H9 (cell line): Measurements from ENCODE around the gene SLIT1. TPM values are rescaled to one million over a fixed set of nuclear protein-coding genes. Genes with fewer than 3 reads are reported as not detected.

ENCODE experiments used
- DNase-seq: peaks from one replicate; pipeline ENCODE4 v3.0.0-alpha.2; 2017
- H2AFZ ChIP-seq: one replicate; pipeline ENCODE4 v1.6.1; 2013; ENCODE audit warnings: mild to moderate bottlenecking, low read length, control low read depth, moderate library complexity
- H2AK5ac ChIP-seq: 2 replicates; pipeline ENCODE4 v1.6.1; 2013; ENCODE audit warnings: low read length, control low read depth, mixed read lengths; ENCODE audit not compliant: insufficient read length
- H2BK120ac ChIP-seq: one replicate; pipeline ENCODE4 v1.6.1; 2013; ENCODE audit warnings: low read depth, mild to moderate bottlenecking, low read length, control low read depth, inconsistent platforms; ENCODE audit not compliant: poor library complexity, severe bottlenecking
- H2BK12ac ChIP-seq: 2 replicates; pipeline ENCODE4 v1.6.1; 2013; ENCODE audit warnings: low read length, control low read depth, mixed read lengths, low read depth; ENCODE audit not compliant: insufficient read length
- H2BK15ac ChIP-seq: 2 replicates; pipeline ENCODE4 v1.6.1; 2013; ENCODE audit warnings: low read depth, low read length, control low read depth
- H2BK20ac ChIP-seq: one replicate; pipeline ENCODE4 v1.6.1; 2013; ENCODE audit warnings: low read depth, mild to moderate bottlenecking, low read length, control low read depth, inconsistent platforms; ENCODE audit not compliant: poor library complexity, severe bottlenecking
- H2BK5ac ChIP-seq: 2 replicates; pipeline ENCODE4 v1.6.1; 2013; ENCODE audit warnings: low read length, control low read depth, mixed read lengths; ENCODE audit not compliant: insufficient read length
- H3K14ac ChIP-seq: 2 replicates; pipeline ENCODE4 v1.6.1; 2013; ENCODE audit warnings: low read length, control low read depth; ENCODE audit not compliant: insufficient read depth
- H3K18ac ChIP-seq: 2 replicates; pipeline ENCODE4 v1.6.1; 2013; ENCODE audit warnings: low read depth, mild to moderate bottlenecking, mixed read lengths, low read length, control low read depth; ENCODE audit not compliant: insufficient read length
- H3K23ac ChIP-seq: 2 replicates; pipeline ENCODE4 v1.6.1; 2013; ENCODE audit warnings: low read length, control low read depth, mixed read lengths, low read depth; ENCODE audit not compliant: insufficient read length
- H3K23me2 ChIP-seq: 2 replicates; pipeline ENCODE4 v1.6.1; 2013; ENCODE audit warnings: low read depth, mild to moderate bottlenecking, mixed read lengths, low read length, control low read depth; ENCODE audit not compliant: insufficient read length, poor library complexity, severe bottlenecking
- H3K27ac ChIP-seq: 2 replicates; pipeline ENCODE4 v1.5.1; 2013; ENCODE audit warnings: low read length, control low read depth, mixed read lengths, low read depth; ENCODE audit not compliant: insufficient read length
- H3K27me3 ChIP-seq: 2 replicates; pipeline ENCODE4 v1.6.1; 2013; ENCODE audit warnings: low read length, control low read depth, inconsistent platforms; ENCODE audit not compliant: insufficient read depth
- H3K4ac ChIP-seq: 2 replicates; pipeline ENCODE4 v1.6.1; 2013; ENCODE audit warnings: low read depth, mild to moderate bottlenecking, control low read depth, inconsistent platforms, low read length, moderate library complexity
- H3K4me1 ChIP-seq: 2 replicates; pipeline ENCODE4 v1.6.1; 2013; ENCODE audit warnings: low read length, control low read depth, inconsistent platforms; ENCODE audit not compliant: insufficient read depth
- H3K4me2 ChIP-seq: 2 replicates; pipeline ENCODE4 v1.6.1; 2013; ENCODE audit warnings: low read length, control low read depth, mixed read lengths; ENCODE audit not compliant: insufficient read length, insufficient read depth
- H3K56ac ChIP-seq: 2 replicates; pipeline ENCODE4 v1.6.1; 2013; ENCODE audit warnings: low read depth, mild to moderate bottlenecking, mixed read lengths, low read length, control low read depth; ENCODE audit not compliant: insufficient read length
- H3K79me1 ChIP-seq: 2 replicates; pipeline ENCODE4 v1.6.1; 2013; ENCODE audit warnings: low read depth, mild to moderate bottlenecking, moderate library complexity, low read length, control low read depth, inconsistent platforms; ENCODE audit not compliant: insufficient read depth, poor library complexity, severe bottlenecking
- H3K79me2 ChIP-seq: 2 replicates; pipeline ENCODE4 v1.6.1; 2013; ENCODE audit warnings: low read length, control low read depth, inconsistent platforms; ENCODE audit not compliant: insufficient read depth
- H3K9ac ChIP-seq: 2 replicates; pipeline ENCODE4 v1.6.1; 2013; ENCODE audit warnings: low read length, control low read depth, mixed read lengths; ENCODE audit not compliant: insufficient read length; ENCODE audit errors: extremely low read depth
- H3K9me3 ChIP-seq: one replicate; pipeline ENCODE4 v1.6.1; 2013; ENCODE audit warnings: low read depth, low read length, inconsistent platforms; ENCODE audit not compliant: control insufficient read depth
- H3T11ph ChIP-seq: one replicate; pipeline ENCODE4 v1.6.1; 2013; ENCODE audit warnings: mild to moderate bottlenecking, low read length, control low read depth, inconsistent platforms
- H4K20me1 ChIP-seq: one replicate; pipeline ENCODE4 v1.6.1; 2013; ENCODE audit not compliant: control insufficient read depth, insufficient read length, insufficient read depth
- H4K5ac ChIP-seq: 2 replicates; pipeline ENCODE4 v1.6.1; 2013; ENCODE audit warnings: low read depth, mild to moderate bottlenecking, mixed read lengths, low read length, control low read depth; ENCODE audit not compliant: insufficient read length
- H4K8ac ChIP-seq: replicated peaks from 2 replicates; pipeline ENCODE4 v1.6.1; 2013; ENCODE audit warnings: low read length, control low read depth, mixed read lengths, low read depth; ENCODE audit not compliant: insufficient read length
- H4K91ac ChIP-seq: 2 replicates; pipeline ENCODE4 v1.6.1; 2013; ENCODE audit warnings: low read depth, mild to moderate bottlenecking, moderate library complexity, mixed read lengths, low read length, control low read depth; ENCODE audit not compliant: insufficient read length
- H3K27ac Mint-ChIP-seq, 3 experiments: 2 replicates in 2 of 3; 3 replicates in 1 of 3; pipeline ENCODE4 v1.8.0; 2020 to 2021; ENCODE audit warnings: mixed read lengths in 3 of 3, mild to moderate bottlenecking in 1 of 3, moderate library complexity in 1 of 3
- H3K27me3 Mint-ChIP-seq: 2 replicates; pipeline ENCODE4 v1.8.0; 2021; ENCODE audit warnings: low read depth, mild to moderate bottlenecking, moderate library complexity, mixed read lengths
- H3K36me3 Mint-ChIP-seq, 3 experiments: 2 replicates in 2 of 3; 3 replicates in 1 of 3; pipeline ENCODE4 v1.8.0; 2020 to 2021; ENCODE audit warnings: low read depth in 3 of 3, mixed read lengths in 3 of 3; ENCODE audit not compliant: insufficient read depth in 1 of 3
- H3K4me1 Mint-ChIP-seq, 2 experiments: 2 replicates each; pipeline ENCODE4 v1.8.0; 2020; ENCODE audit warnings: mixed read lengths in 2 of 2
- H3K4me3 Mint-ChIP-seq, 2 experiments: 2 replicates in 1 of 2; 3 replicates in 1 of 2; pipeline ENCODE4 v1.8.0; 2020 to 2021; ENCODE audit warnings: mild to moderate bottlenecking in 2 of 2, mixed read lengths in 2 of 2, moderate library complexity in 1 of 2
- H3K9me3 Mint-ChIP-seq, 2 experiments: 2 replicates in 1 of 2; 3 replicates in 1 of 2; pipeline ENCODE4 v1.8.0; 2020; ENCODE audit warnings: mild to moderate bottlenecking in 2 of 2, mixed read lengths in 2 of 2, moderate library complexity in 1 of 2
- CTCF ChIP-seq: fragments of 200-600 bp; sonication (generic); conservative IDR thresholded peaks from 3 replicates; pipeline ENCODE4 v1.8.0; 2021; ENCODE audit warnings: antibody characterized with exemption, mild to moderate bottlenecking
- WGBS: extraction: QIAGEN DNeasy Blood & Tissue Kit; methylation state at CpG from one replicate; pipeline ENCODE4 v1.1.7; 2013; ENCODE audit warnings: missing lambda C conversion rate, low lambda C conversion rate, mixed read lengths; ENCODE audit not compliant: insufficient read length; ENCODE audit errors: extremely low coverage; 5-methylcytosine and 5-hydroxymethylcytosine counted together
- total RNA-seq: library from RNA; stranded (reverse); gene quantifications from 2 replicates; pipeline ENCODE4 v1.2.1, GENCODE V29; 2021

Gene SLIT1
- total RNA-seq, 1 experiment from 2014 or later, result 0.57 TPM

GRCh38 chr10:97061423-97061822 is 124.3 kb downstream of the SLIT1 start:
- no peak overlapping the region for H2BK12ac ChIP-seq
- no peak overlapping the region for H3K18ac ChIP-seq
- H3K4ac ChIP-seq, result no peak overlapping the region
- H3K27ac ChIP-seq, result no peak overlapping the region
- no peak overlapping the region for H2BK5ac ChIP-seq
- H3K36me3 Mint-ChIP-seq, result no peaks in the 10 kb centered on the region
- no peak overlapping the region for H3K56ac ChIP-seq
- H3K27me3 Mint-ChIP-seq, result peaks cover 2% of the 10 kb centered on the region
- H3K27me3 ChIP-seq, result no peaks in the 10 kb centered on the region
- no peaks in the 10 kb centered on the region for H3K79me1 ChIP-seq
- no peak overlapping the region for H4K5ac ChIP-seq
- no peak overlapping the region for H2BK120ac ChIP-seq
- no peak overlapping the region for H2AFZ ChIP-seq
- H2BK15ac ChIP-seq, result no peak overlapping the region
- H3K4me1 Mint-ChIP-seq, result peaks cover 10 to 20% of the 10 kb centered on the region in 2 experiments
- H3K9me3 Mint-ChIP-seq, result no peaks in the 10 kb centered on the region
- no peak for TF ChIP-seq CTCF
- H3T11ph ChIP-seq, result no peak overlapping the region
- no peak overlapping the region for H4K91ac ChIP-seq
- no peak overlapping the region for H2AK5ac ChIP-seq
- no peak overlapping the region for H3K23ac ChIP-seq
- WGBS, result no CpG with 5 or more reads among the region's 2 CpGs
- no peak for DNase-seq
- H4K20me1 ChIP-seq, result peaks cover 2% of the 10 kb centered on the region
- H3K23me2 ChIP-seq, result no peaks in the 10 kb centered on the region
- H4K8ac ChIP-seq, result no peak overlapping the region
- H3K27ac Mint-ChIP-seq, result no peak overlapping the region
- H2BK20ac ChIP-seq, result no peak overlapping the region
- no peak overlapping the region for H3K9ac ChIP-seq
- no peaks in the 10 kb centered on the region for H3K4me1 ChIP-seq
- no peak overlapping the region for H3K4me3 Mint-ChIP-seq
- H3K79me2 ChIP-seq, result no peaks in the 10 kb centered on the region
- no peak overlapping the region for H3K14ac ChIP-seq
- H3K9me3 ChIP-seq, result no peaks in the 10 kb centered on the region
- no peak overlapping the region for H3K4me2 ChIP-seq
